Astrocyte of the cerebellum (primary cell): Measurements from ENCODE around the gene NAA20.
"Not testable (repeated sequence)": the region's sequence is repeated elsewhere in the genome, so short reads cannot be mapped to it uniquely, and the experiment has no call there.

ENCODE experiments used
- DNase-seq: peaks from one replicate; pipeline ENCODE4 v3.0.0-alpha.2; 2011; ENCODE audit warnings: low read depth
- H3K4me3 ChIP-seq: 2 replicates; pipeline ENCODE4 v1.5.1; 2011; ENCODE audit warnings: mild to moderate bottlenecking, low read depth, low read length, moderate library complexity
- in situ Hi-C: cut with HindIII; loops from 2 replicates; pipeline ENCODE4 v1.10.0; 2017; ENCODE audit warnings: low sequenced_read_pairs
- TF ChIP-seq, protein P1 (sequence below): IDR thresholded peaks from 2 replicates; pipeline ENCODE4 v1.5.1; 2012; ENCODE audit warnings: low read length, low read depth, moderate library complexity, mild to moderate bottlenecking; ENCODE audit errors: missing control alignments

The NAA20 gene

DNA sequence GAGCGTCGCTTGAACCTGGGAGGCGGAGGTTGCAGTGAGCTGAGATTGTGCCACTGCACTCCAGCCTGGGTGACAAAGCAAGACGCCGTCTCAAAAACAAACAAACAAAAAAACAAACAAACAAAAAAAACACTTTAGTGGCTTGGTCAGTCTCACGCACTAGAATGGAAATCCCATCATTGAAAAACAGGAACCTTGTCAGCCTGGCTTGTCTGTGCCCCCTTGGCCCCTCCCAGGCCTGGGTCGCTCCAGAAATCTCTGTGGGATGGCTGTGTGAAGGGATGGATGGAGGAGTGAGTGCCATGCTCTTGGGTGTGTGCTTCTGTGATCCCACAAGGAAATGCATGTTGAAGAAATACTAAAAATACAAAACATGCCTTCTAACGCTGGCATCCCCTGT is 20.9 kb upstream of the NAA20 start:
- TF ChIP-seq, protein P1, sequence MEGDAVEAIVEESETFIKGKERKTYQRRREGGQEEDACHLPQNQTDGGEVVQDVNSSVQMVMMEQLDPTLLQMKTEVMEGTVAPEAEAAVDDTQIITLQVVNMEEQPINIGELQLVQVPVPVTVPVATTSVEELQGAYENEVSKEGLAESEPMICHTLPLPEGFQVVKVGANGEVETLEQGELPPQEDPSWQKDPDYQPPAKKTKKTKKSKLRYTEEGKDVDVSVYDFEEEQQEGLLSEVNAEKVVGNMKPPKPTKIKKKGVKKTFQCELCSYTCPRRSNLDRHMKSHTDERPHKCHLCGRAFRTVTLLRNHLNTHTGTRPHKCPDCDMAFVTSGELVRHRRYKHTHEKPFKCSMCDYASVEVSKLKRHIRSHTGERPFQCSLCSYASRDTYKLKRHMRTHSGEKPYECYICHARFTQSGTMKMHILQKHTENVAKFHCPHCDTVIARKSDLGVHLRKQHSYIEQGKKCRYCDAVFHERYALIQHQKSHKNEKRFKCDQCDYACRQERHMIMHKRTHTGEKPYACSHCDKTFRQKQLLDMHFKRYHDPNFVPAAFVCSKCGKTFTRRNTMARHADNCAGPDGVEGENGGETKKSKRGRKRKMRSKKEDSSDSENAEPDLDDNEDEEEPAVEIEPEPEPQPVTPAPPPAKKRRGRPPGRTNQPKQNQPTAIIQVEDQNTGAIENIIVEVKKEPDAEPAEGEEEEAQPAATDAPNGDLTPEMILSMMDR = no peak
- DNase-seq = no peak
- in situ Hi-C loops = no loop called here
- no peak overlapping the region for H3K4me3 ChIP-seq

DNA sequence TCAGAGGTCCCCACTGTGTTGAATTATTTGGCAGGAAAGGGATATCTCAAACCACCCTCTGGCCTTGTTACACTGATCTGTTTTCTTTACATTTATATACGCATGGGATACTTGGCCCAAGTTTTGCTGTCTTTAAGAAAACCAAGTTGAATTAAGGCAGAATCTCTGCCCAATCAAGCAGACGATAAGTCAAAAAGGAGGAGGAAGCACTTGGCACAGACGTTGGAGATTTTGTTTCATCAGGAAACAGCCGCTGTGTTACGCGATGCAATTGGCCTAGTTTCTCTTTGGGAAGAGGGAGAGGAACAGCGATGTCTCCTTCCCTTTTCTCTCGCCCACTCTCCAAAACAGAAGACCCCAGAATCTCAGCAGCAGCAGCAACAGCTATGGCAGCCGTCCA is 20.2 kb upstream of the NAA20 start:
- TF ChIP-seq, protein P1 = no peak
- H3K4me3 ChIP-seq = no peak overlapping the region
- in situ Hi-C loops = no loop called here
- peak; percentile 68 for DNase-seq

DNA sequence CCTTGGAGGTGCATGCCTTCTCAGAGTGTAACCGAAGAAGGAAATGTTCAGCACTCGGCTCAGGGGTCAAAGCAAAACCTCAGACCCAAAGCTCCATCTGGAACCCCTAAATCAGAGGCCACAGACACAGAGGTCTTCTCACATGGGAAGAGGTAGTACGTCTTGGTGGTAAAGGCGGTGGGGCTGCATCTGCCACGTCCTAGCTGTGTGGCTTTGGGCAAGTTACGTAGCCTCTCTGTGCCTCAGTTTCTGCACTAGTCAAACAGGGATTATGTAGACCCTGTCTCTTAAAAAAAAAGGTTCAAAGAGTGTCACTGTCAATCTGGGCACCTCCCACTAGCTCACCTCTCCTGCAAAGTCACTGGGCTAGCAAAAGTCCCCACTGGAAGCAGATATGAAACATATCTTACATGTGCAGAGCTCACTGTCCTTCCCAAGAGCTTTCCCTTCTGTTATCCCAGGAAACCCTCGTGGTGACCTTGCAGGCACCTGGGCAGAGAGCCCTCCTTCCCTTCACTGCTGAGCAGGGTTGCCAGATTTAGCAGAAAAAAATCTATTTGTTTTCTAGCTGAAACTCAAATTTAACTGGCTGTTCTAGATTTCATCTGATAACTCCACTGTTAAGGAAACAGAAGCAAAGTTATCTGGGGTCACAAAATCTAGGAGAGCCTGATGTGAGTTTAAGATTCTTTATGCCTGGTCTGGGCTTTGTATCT is 18.0 kb upstream of the NAA20 start:
- TF ChIP-seq, protein P1 = no peak
- in situ Hi-C loops = no loop called here
- H3K4me3 ChIP-seq = no peak overlapping the region
- no peak for DNase-seq

DNA sequence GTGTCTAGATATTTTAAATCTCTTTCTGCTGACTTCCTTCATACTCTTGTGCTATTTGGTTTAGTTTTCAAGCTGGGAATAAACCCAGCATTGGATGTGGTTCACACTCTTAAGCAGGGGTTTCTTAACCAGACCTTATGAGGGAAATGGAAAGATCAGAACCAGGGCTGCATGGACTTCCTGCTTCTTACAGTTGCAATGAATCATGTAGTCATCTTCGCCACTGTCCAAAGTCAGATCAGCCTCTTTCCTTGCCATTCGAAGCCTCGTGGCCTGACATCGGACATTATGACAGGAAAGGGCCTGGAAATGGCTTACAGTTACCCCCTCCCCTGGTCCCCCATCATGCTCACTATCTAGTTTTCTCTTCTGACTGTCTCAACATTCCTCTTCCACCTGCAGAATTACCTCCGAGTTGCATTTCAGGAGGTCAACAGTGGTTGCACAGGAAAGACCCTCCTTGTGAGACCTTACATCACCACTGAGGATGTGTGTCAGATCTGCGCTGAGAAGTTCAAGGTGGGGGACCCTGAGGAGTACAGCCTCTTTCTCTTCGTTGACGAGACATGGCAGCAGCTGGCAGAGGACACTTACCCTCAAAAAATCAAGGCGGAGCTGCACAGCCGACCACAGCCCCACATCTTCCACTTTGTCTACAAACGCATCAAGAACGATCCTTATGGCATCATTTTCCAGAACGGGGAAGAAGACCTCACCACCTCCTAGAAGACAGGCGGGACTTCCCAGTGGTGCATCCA is 16.8 kb upstream of the NAA20 start:
- no peak for DNase-seq
- in situ Hi-C loops = no loop called here
- H3K4me3 ChIP-seq = no peak overlapping the region
- TF ChIP-seq, protein P1 = no peak

DNA sequence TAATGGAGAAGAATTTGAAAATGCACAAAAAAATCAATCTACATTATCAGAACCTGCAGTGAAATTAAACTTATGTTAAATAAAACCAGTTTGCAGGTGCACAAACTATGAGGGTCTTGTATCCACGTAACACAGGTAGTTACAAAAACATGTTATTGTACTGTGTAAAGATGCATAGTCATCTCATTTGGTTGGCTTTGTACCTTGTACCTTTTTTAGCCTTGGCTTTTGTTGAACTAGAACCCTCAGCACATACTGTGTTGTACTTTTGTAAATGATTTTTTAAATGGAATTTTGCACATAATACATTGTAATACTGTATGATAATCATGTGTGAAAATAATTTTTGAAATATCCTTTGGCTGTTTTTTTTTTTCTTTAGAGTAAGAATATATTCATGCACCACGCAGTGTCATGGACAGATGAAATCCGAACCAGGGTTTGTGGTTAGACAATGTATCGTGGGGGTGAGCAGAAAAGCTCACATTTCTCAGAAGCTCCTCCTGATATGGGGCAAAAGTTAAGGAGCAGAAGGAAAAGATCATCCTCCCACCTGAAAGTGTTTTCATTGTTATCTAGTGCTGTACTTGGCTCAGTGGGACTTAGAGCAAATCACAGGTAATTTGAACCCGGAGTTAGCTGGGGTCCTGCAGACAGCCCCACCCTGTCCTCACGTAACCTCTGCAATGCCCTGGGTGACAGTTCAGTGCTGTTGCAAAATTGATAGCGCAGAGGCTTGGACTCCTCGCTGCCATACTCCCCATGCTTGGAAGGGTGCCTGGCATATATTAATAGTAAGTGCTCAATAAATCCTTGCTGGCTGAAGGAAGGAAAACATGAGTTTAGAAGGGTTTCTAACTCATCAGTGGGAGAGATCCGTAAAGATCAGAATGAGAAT is 14.8 kb upstream of the NAA20 start:
- no peak overlapping the region for H3K4me3 ChIP-seq
- in situ Hi-C loops = no loop called here
- TF ChIP-seq, protein P1 = no peak
- no peak for DNase-seq

DNA sequence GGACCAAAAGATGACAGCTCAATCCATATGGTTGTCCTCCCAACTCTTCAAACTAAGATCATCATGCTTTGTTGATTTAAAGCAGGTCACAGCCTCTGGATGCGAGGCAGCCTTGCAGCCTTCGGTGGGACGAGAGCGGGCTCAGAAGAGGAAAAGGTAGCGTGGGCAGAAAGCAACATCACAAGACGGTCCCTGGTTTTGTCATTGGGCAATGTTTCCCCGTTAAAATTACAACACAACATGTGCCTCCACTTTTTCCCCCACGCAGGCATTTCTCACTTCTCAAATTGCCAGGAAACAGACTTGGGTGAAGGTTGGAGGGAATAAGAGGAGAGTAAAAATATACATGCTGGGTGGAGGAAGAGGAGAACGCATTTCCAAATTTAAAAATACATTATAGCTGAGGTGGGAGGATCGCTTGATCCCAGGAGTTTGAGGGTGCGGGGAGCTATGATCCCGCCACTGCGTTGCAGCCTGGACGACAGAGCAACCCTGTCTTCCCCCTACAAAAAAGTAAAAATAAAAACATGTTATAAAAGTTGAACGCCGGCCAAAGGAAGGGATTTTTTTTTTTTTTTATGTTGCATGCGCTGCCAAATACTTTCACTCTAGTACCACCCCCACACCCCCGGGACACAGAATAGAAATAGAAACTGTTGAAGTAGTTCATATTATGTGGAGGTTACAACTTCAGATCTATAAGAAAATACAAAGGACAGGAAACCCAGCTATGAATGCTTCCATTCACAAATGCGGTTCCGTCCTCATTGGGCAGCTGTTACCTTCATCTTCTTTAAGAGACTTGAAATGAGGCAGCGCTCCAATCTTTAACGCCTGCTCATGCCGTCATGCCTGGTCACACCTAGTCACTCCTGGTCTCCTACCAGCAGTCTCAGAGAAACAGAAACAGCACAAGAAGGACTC is 13.9 kb upstream of the NAA20 start:
- H3K4me3 ChIP-seq = no peak overlapping the region
- no peak for DNase-seq
- in situ Hi-C loops = no loop called here
- TF ChIP-seq, protein P1 = no peak

DNA sequence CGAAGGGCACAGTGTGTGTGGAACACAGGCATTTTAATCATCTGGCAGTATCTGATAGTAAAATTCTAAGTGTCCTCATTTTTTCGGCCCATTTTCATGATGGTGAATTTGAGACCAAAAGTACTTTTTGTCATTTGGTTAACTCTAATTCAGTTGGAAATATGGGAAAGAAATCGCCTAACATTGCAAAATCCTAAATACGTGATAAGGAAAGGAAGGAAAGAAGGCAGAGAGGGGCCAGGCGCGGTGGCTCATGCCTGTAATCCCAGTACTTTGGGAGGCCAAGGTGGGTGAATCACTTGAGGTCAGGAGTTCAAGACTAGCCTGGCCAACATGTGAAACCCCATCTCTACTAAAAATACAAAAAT is 13.2 kb upstream of the NAA20 start:
- DNase-seq, H3K4me3 ChIP-seq, in situ Hi-C loops: not testable (repeated sequence)
